ENCODE data around the gene ZBTB46.

The ZBTB46 gene

DNA sequence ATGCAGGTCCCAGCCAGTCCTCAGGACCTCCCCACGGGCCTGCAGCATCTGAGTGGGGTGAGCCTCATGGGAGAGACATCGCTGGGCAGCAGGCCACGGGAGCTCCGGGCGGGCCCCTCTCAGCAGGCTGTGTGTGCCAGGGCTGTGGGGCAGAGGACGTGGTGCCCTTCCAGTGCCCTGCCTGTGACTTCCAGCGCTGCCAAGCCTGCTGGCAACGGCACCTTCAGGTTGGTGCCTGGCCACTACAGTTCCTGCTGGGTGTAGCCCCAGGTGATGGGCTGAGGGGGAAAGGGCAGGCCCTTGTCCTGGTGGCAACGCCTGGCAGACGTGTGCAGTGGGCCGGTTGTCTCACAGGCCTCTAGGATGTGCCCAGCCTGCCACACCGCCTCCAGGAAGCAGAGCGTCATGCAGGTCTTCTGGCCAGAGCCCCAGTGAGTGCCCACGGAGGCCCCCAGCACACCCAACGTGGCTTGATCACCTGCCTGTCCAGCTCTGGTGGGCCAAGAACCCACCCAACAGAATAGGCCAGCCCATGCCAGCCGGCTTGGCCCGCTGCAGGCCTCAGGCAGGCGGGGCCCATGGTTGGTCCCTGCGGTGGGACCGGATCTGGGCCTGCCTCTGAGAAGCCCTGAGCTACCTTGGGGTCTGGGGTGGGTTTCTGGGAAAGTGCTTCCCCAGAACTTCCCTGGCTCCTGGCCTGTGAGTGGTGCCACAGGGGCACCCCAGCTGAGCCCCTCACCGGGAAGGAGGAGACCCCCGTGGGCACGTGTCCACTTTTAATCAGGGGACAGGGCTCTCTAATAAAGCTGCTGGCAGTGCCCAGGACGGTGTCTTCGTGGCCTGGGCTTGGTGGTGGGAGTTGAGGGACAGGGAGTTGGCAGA, 135.4 kb downstream of the ZBTB46 start:
- H3K27me3 ChIP-seq (ENCODE audit: insufficient read depth, low read length), result no peaks in the 10 kb centered on the region
- H3K9me3 ChIP-seq (ENCODE audit: insufficient read depth, low read depth, low read length), result peaks cover 3% of the 10 kb centered on the region
- no peaks in the 10 kb centered on the region for H3K79me1 ChIP-seq (ENCODE audit: low read length)
- H4K91ac ChIP-seq (ENCODE audit: low read depth, low read length), result no peak overlapping the region
- peaks cover 6 to 11% of the 10 kb centered on the region in 2 experiments for H3K4me1 ChIP-seq (ENCODE audit: control insufficient read depth in 1 of 2, insufficient read depth in 2 of 2, low read length in 2 of 2)
- no peak overlapping the region for H2BK120ac ChIP-seq (ENCODE audit: insufficient read depth, low read length, poor library complexity)
- no peak overlapping the region for H3K18ac ChIP-seq (ENCODE audit: low read length)
- H3K23ac ChIP-seq (ENCODE audit: low read length), result no peak overlapping the region
- H2BK12ac ChIP-seq (ENCODE audit: low read length), result no peak overlapping the region
- no peak overlapping the region for H3K4ac ChIP-seq (ENCODE audit: low read depth, low read length)
- no peak overlapping the region for H4K12ac ChIP-seq (ENCODE audit: low read depth, low read length)
- no peak overlapping the region for H3K14ac ChIP-seq (ENCODE audit: low read length)
- no peaks in the 10 kb centered on the region for H3K79me2 ChIP-seq (ENCODE audit: control insufficient read depth, insufficient read depth, low read length, poor library complexity)
- WGBS (ENCODE audit: extremely low coverage, insufficient coverage, insufficient read length), result no CpG with 5 or more reads among the region's 25 CpGs
- H2AFZ ChIP-seq (ENCODE audit: insufficient read depth, low read length, poor library complexity), result no peak overlapping the region
- no peak overlapping the region for H3K4me3 ChIP-seq (ENCODE audit: low read depth, low read length)
- DNase-seq, result no peak
- no peak overlapping the region for H3K9ac ChIP-seq (ENCODE audit: low read length)
- no peak overlapping the region for H3K27ac ChIP-seq (ENCODE audit: low read depth, low read length)
- no peak overlapping the region for H2BK5ac ChIP-seq (ENCODE audit: low read depth, low read length, poor library complexity)
- no peak overlapping the region for H4K8ac ChIP-seq (ENCODE audit: low read depth, low read length)
- peaks cover 2 to 6% of the 10 kb centered on the region in 2 experiments for H3K36me3 ChIP-seq (ENCODE audit: control insufficient read depth in 1 of 2, insufficient read depth in 2 of 2, low read length in 2 of 2)
- no peak overlapping the region for H3K4me2 ChIP-seq (ENCODE audit: low read length)
- H2AK5ac ChIP-seq (ENCODE audit: low read length), result no peak overlapping the region

- Histone ChIP-seq H2AK5ac (ENCODE audit: low read length) (no peak overlapping the region), H4K12ac (ENCODE audit: low read depth, low read length) (no peak overlapping the region)
Measured at GRCh38 chr20:63694584-63695423, 136.3 kb downstream of the ZBTB46 start.

DNA sequence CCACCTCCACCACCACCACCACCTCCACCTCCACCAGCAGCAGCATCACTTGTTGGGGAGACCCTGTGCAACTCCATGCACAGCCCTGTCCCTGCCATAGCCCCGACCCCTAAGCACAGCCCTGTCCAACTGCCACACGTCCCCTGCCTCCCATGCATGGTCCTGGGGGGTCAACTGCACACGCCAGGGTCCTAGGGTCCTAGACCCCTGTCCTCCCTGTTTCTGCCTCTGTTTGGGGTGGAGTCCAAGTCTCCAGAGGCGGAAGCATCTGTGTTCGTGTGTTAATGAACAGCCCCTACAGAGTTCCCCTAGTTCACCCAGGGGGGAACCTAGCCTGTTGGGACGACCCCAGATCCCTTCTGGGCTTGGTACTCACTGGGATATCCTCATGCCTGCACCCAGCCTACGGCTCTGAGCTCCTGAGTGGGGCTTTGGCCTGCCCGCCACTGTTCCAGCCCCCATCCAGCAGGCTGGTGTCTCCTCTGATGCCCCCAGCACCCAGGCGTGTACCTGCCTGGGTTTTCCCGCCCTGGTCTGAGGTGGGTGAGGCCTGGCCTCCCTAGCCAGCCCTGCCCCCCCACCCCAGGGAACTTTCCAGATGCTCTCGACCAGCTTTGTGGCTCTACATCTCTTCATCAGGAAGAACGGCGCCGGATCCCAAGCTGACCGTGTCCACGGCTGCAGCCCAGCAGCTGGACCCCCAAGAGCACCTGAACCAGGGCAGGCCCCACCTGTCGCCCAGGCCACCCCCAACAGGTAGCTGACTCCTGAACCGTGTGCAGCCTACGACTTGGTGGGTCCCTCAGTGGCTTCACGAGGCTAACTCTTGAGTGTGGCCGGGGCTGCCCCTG, 137.1 kb downstream of the ZBTB46 start:
- Histone ChIP-seq H3K9ac (ENCODE audit: low read length) (no peak overlapping the region), H3K4ac (ENCODE audit: low read depth, low read length) (no peak overlapping the region), H2BK5ac (ENCODE audit: low read depth, low read length, poor library complexity) (no peak overlapping the region), H4K91ac (ENCODE audit: low read depth, low read length) (no peak overlapping the region), H4K12ac (ENCODE audit: low read depth, low read length) (no peak overlapping the region), H3K23ac (ENCODE audit: low read length) (no peak overlapping the region), H2AFZ (ENCODE audit: insufficient read depth, low read length, poor library complexity) (no peak overlapping the region), H3K36me3 (ENCODE audit: control insufficient read depth in 1 of 2, insufficient read depth in 2 of 2, low read length in 2 of 2) (peaks cover 0 to 3% of the 10 kb centered on the region in 2 experiments), H3K27ac (ENCODE audit: low read depth, low read length) (no peak overlapping the region), H2BK120ac (ENCODE audit: insufficient read depth, low read length, poor library complexity) (no peak overlapping the region), H2AK5ac (ENCODE audit: low read length) (no peak overlapping the region), H3K14ac (ENCODE audit: low read length) (no peak overlapping the region), H3K4me3 (ENCODE audit: low read depth, low read length) (no peak overlapping the region), H3K27me3 (ENCODE audit: insufficient read depth, low read length) (no peaks in the 10 kb centered on the region), H3K79me1 (ENCODE audit: low read length) (no peaks in the 10 kb centered on the region), H3K9me3 (ENCODE audit: insufficient read depth, low read depth, low read length) (peaks cover 3% of the 10 kb centered on the region), H3K4me1 (ENCODE audit: control insufficient read depth in 1 of 2, insufficient read depth in 2 of 2, low read length in 2 of 2) (peaks cover 0 to 6% of the 10 kb centered on the region in 2 experiments), H2BK12ac (ENCODE audit: low read length) (no peak overlapping the region), H3K4me2 (ENCODE audit: low read length) (no peak overlapping the region), H3K79me2 (ENCODE audit: control insufficient read depth, insufficient read depth, low read length, poor library complexity) (no peaks in the 10 kb centered on the region), H3K18ac (ENCODE audit: low read length) (no peak overlapping the region), H4K8ac (ENCODE audit: low read depth, low read length) (no peak overlapping the region)
- no CpG with 5 or more reads among the region's 21 CpGs for WGBS (ENCODE audit: extremely low coverage, insufficient coverage, insufficient read length)
- no peak for DNase-seq

More at GRCh38 chr20:63694584-63695423, 136.3 kb downstream of the ZBTB46 start:
- Histone ChIP-seq H3K4me3 (ENCODE audit: low read depth, low read length) (no peak overlapping the region), H3K79me2 (ENCODE audit: control insufficient read depth, insufficient read depth, low read length, poor library complexity) (no peaks in the 10 kb centered on the region), H4K8ac (ENCODE audit: low read depth, low read length) (no peak overlapping the region), H3K4ac (ENCODE audit: low read depth, low read length) (no peak overlapping the region), H3K36me3 (ENCODE audit: control insufficient read depth in 1 of 2, insufficient read depth in 2 of 2, low read length in 2 of 2) (peaks cover 0 to 5% of the 10 kb centered on the region in 2 experiments), H2BK5ac (ENCODE audit: low read depth, low read length, poor library complexity) (no peak overlapping the region), H3K18ac (ENCODE audit: low read length) (no peak overlapping the region), H2AFZ (ENCODE audit: insufficient read depth, low read length, poor library complexity) (no peak overlapping the region), H3K4me2 (ENCODE audit: low read length) (no peak overlapping the region), H3K4me1 (ENCODE audit: control insufficient read depth in 1 of 2, insufficient read depth in 2 of 2, low read length in 2 of 2) (peaks cover 5 to 11% of the 10 kb centered on the region in 2 experiments), H3K23ac (ENCODE audit: low read length) (no peak overlapping the region), H3K9ac (ENCODE audit: low read length) (no peak overlapping the region), H3K27me3 (ENCODE audit: insufficient read depth, low read length) (no peaks in the 10 kb centered on the region), H3K9me3 (ENCODE audit: insufficient read depth, low read depth, low read length) (peaks cover 3% of the 10 kb centered on the region), H3K14ac (ENCODE audit: low read length) (no peak overlapping the region), H4K91ac (ENCODE audit: low read depth, low read length) (no peak overlapping the region), H2BK120ac (ENCODE audit: insufficient read depth, low read length, poor library complexity) (no peak overlapping the region), H3K79me1 (ENCODE audit: low read length) (no peaks in the 10 kb centered on the region), H2BK12ac (ENCODE audit: low read length) (no peak overlapping the region), H3K27ac (ENCODE audit: low read depth, low read length) (no peak overlapping the region)
- WGBS (ENCODE audit: extremely low coverage, insufficient coverage, insufficient read length), result no CpG with 5 or more reads among the region's 37 CpGs
- DNase-seq, result no peak

All from trophoblast cell (in vitro differentiated cells and primary cell).